GM21367 (cell line): ENCODE measurements around the gene THOC3.
"Not testable (repeated sequence)": the region's sequence is repeated elsewhere in the genome, so short reads cannot be mapped to it uniquely, and the experiment has no call there.

ENCODE experiments used
- ATAC-seq: cut with Tn5 transposase; IDR thresholded peaks from one replicate; pipeline ENCODE4 v1.9.1; 2021; ENCODE audit not compliant: unreplicated experiment

THOC3 gene

DNA sequence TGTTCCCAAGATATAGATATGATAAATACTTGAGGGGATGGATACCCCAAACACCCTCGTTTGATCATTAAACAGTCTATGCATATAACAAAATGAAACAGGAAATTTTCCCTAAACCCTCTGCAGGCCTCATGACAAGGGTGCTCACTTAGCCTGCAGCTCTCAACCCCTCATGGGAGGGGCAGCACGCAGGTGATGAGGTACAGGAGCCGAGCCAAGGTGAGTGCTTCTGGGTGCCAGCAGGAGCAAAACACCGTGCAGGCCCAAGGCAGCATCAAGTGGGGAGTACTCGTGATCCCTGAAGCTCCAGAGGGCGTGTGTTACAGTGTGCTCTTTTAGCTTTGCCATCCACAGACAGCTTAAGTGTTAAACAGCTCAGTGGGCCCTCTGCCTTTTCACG lies 24.9 kb downstream of the THOC3 start:
- not testable (repeated sequence) for ATAC-seq

- not testable (repeated sequence) for ATAC-seq
Observed at GRCh38 chr5:175940632-175941031, 27.5 kb downstream of the THOC3 start.

- ATAC-seq, result not testable (repeated sequence)
Observed at GRCh38 chr5:175938489-175938888, 29.6 kb downstream of the THOC3 start.

DNA sequence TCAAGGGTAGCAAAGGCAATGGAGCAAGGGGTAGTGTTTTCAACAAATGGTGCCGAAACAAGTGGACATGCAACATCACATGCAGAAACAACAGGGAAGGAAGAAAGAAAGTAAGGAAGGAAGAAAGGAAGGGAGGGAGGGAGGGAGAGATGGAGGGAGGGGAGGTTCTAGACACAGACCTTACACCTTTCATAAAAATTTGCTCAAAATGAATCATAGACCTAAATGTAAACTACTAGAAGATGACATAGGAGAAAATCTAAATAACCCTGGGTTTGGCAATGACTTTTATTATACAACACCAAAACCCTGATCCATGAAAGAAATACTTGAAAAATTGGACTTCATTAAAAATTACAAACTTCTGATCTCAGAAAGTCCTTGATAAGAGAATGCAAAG lies 39.4 kb downstream of the THOC3 start:
- not testable (repeated sequence) for ATAC-seq

- not testable (repeated sequence) for ATAC-seq
Observed at GRCh38 chr5:175925106-175925505, 43.0 kb downstream of the THOC3 start.

DNA sequence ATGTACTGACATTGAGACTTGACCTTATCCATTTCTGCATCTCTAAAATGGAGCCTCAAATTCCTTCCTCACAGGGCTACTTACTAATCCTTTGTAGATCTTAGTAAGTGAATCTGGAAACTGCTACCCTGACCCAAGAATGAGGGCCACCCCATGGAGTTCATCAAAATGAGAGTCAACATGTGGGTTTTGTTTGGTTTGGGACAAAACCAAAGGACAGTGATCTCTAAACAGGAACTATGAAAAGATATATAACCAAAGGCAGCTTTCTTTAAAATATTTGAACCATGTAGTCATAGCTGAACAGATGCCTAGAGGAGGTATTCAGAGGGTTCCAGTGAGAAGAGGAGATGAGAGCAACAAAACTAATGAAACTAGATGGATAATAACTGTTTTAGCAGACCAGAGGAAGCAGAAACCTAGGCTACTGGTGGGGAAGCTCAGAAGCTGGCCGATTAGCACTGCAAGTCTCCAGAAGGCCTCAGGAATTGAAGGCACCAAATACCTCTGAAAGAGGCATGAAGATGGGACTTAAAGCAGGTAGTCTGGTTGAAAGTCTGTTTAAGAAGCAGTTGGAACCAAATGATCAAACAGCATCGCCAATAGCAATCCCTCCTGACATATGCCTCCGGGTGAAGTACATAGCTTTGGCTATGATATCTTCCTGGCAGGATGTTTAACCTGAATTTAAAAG lies 45.8 kb downstream of the THOC3 start:
- no peak for ATAC-seq

DNA sequence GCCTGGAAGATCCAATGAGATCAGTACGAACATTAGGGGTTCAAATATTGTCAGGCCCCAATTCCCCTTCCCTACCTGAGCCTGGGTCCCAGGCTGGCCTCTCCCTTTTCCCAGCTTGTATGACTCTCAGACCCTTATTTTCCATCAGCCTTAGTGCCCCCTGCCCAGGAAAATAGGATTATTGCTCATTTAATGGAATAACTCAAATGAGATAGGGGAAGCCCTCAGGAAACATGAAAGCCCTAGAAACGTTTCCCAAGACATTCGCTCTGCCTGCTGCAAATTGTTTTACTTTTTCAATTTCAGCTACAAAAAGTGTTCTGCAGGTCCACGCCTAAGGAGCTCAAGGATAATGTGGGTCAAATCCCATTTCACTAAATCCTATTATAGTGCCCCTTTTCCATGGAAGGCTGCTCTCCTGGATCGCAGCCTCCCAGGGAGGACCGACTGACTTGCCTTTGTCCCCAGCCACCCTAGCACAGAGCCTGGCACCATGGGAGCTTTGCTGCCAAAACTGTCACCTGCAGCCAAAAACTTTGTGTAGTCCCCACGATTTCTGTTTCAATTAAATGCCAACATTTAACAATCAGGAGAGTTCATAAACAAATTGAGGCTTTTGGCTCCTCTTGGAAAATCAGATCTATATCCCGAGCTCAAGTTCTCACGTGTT lies 46.9 kb downstream of the THOC3 start:
- no peak for ATAC-seq

DNA sequence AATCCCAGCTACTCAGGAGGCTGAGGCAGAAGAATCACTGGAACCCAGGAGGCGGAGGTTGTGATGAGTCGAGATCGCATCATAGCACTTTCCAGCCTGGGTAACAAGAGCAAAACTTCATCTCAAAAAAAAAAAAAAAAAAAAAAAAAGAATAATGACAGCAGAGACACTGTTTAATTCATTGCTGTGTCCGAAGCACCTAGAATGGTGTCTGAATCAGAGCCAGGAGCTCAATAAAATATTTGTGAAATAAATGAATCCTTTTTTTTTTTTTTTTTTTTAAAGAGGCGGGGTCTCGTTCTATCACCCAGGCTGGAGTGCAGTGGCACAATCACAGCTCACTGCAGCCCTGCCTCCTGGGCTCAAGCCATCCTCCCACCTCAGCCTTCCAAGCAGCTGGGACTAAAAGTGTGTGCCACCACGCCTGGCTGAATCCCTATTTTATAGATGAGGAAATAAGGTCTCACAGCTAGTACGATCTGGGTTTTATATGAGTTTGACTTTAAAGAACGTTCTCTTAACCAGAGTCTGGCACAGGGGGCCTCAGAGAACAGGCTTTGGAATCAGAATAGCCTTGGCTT lies 47.8 kb downstream of the THOC3 start:
- no peak for ATAC-seq

- ATAC-seq, result peak; percentile 46
Observed at GRCh38 chr5:175915066-175916037, 52.8 kb downstream of the THOC3 start.

DNA sequence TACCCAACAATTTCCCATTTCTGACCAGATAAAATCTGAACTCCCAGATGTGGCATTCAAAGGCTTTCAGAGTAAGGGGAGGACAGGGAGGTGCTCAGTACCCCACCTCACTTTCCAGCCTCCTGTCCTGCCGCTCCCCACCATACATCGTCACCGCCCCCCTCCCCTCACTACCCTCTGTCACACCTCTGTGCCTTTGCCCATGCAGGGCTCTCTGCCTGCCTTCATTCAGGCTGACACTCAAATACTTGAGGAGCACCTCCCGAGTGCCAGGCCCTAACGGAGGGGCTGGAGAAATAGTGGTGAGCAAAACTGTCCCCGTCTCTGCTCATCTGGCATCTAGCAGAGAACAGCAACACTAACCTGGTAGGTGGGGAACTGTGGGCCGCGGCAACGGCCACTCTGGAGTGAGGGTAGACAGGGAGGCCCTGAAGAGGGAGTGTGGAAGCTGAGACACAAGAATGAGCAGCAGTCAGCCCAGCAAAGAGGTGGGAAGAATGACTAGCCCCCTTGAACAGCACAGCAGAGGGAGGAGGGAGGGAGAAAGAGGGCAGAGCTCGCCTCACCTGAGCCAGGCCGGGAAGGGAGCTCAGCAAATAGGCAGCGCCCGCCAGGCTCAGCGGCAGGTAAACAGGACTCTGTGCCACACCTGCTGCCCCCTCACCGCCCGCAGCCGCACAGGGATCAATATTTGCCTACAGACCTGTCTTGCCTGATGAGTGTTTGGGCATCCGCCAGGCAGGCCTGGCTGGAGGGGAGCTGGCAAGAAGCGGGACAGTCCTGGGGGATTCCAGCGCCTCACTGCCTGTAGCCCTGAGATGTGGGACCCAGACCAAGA lies 54.1 kb downstream of the THOC3 start:
- not testable (repeated sequence) for ATAC-seq

GRCh38 chr5:175910072-175910471 lies 58.0 kb downstream of the THOC3 start:
- not testable (repeated sequence) for ATAC-seq
